Measurements from ENCODE around the gene FAM227B.

DNA sequence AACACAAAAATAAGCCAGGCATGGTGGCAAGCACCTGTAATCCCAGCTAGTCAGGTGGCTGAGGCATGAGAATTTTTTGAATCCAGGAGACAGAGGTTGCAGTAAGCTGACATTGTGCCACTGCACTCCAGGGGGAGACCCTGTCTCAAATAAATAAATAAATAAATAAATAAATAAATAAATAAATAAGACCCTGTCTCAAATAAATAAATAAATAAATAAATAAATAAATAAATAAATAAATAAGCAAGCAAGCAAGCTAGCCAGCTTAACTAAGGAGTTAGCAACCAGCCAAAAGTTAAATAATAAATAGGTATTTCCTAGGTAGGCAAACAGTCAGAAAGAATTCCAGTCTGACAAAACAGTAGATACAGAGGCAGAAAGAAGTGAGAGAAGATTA is 326.7 kb downstream of the FAM227B start:
- TF ChIP-seq, protein P1, sequence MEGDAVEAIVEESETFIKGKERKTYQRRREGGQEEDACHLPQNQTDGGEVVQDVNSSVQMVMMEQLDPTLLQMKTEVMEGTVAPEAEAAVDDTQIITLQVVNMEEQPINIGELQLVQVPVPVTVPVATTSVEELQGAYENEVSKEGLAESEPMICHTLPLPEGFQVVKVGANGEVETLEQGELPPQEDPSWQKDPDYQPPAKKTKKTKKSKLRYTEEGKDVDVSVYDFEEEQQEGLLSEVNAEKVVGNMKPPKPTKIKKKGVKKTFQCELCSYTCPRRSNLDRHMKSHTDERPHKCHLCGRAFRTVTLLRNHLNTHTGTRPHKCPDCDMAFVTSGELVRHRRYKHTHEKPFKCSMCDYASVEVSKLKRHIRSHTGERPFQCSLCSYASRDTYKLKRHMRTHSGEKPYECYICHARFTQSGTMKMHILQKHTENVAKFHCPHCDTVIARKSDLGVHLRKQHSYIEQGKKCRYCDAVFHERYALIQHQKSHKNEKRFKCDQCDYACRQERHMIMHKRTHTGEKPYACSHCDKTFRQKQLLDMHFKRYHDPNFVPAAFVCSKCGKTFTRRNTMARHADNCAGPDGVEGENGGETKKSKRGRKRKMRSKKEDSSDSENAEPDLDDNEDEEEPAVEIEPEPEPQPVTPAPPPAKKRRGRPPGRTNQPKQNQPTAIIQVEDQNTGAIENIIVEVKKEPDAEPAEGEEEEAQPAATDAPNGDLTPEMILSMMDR (IDR thresholded peaks at IDR 0.05): no peak
- no peak for TF ChIP-seq POLR2A (IDR thresholded peaks at IDR 0.05)

Measured in body of pancreas (tissue), 4 donors.